Measurements from ENCODE around the gene ZNF749.

DNA sequence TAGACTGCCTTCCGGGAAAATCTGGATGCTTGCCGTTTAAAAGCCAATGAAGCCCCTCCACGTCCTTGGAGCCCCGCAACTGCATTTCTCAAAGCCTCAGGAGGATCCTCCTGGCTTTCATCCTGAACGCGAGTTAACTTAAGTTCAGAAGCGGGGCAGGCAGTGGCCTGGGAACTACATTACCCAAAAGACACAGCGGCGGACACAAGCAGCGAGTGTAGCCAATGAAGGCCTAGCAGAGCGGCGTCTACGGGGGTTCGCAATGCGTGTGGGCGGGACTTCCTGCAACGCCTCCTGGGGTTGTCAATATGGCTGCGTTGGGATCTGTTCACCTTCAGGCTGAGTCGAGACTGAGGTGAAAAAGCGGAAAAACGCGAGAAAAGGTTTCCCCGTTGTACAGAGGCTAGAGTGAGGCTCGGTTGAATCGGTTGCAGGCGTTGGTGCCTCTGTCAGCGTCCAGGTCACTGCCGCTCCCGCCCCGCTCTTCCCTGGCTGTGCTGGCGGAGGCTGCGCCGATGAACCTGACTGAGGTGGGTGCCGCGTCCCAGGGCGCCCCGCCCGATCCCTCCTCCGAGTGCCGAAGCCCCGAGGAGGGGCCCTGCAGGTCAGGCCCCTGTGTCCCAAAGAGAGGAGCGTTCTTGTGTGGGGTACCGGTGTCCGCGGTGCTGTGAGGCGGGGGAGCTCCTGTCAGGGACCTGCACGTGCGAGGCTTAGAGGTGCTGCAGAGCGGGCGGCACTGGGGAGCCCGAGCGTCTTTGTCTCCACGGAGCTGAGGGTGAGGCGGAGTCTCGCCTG is 24.1 kb upstream of the ZNF749 start, which contains the start of gene ZNF17:
- peak; percentile 30 to 62 (median 53) for TF ChIP-seq POLR2AphosphoS5 (IDR thresholded peaks at IDR 0.05)
- no peak for TF ChIP-seq EP300 (IDR thresholded peaks at IDR 0.05; ENCODE audit: low read depth)
- TF ChIP-seq, protein P1, sequence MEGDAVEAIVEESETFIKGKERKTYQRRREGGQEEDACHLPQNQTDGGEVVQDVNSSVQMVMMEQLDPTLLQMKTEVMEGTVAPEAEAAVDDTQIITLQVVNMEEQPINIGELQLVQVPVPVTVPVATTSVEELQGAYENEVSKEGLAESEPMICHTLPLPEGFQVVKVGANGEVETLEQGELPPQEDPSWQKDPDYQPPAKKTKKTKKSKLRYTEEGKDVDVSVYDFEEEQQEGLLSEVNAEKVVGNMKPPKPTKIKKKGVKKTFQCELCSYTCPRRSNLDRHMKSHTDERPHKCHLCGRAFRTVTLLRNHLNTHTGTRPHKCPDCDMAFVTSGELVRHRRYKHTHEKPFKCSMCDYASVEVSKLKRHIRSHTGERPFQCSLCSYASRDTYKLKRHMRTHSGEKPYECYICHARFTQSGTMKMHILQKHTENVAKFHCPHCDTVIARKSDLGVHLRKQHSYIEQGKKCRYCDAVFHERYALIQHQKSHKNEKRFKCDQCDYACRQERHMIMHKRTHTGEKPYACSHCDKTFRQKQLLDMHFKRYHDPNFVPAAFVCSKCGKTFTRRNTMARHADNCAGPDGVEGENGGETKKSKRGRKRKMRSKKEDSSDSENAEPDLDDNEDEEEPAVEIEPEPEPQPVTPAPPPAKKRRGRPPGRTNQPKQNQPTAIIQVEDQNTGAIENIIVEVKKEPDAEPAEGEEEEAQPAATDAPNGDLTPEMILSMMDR (IDR thresholded peaks at IDR 0.05) = no peak
